ENCODE results near the gene SRCAP.

The SRCAP gene

DNA sequence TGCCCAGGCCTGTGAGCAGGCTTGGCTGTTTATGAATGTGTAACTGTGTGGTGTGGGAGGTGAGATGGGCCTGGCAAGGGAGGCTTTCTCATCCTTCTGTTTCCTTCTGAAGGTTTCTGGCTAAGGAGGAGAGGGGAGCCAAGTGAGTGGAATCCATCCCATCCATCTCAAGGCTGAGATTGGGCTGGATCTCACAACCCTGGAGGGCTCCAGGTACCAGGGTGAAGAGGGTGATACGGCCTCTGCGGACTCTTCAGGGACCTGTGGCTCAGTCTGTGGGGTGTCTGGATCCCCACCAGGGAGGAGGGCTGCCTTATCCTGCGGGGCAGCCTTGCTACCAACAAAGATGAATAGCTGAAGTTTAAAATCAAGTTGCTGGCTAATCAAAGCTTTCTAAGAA lies 81.0 kb downstream of the SRCAP start:
- TF ChIP-seq CTCF (IDR thresholded peaks at IDR 0.05; ENCODE audit: control insufficient read depth, extremely low read depth, insufficient read depth): no peak
- no peak overlapping the region for H3K4me3 ChIP-seq (ENCODE audit: low read depth, low read length)
- DNase-seq (ENCODE audit: low read depth): no peak

DNA sequence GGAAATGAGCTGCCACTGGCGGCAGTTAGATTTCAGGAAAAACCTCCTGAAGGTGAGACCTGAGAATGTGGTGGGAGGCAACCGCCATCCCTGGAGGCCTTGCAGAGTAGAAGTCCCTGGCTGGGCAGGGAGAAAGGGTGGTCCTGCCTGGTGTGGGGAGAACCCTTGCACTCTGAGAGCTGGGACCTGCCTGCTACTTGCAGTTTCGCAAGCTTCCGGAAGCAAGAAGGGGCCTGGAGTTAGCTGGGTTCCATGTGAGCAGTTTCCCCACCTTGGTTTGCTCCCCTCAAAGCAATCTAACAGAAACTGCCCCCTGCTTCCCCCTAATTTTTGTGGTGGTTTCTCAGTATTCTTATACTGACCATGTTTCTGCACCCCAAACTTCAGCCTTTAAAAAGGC lies 81.6 kb downstream of the SRCAP start:
- TF ChIP-seq CTCF (IDR thresholded peaks at IDR 0.05; ENCODE audit: control insufficient read depth, extremely low read depth, insufficient read depth): no peak
- no peak overlapping the region for H3K4me3 ChIP-seq (ENCODE audit: low read depth, low read length)
- no peak for DNase-seq (ENCODE audit: low read depth)

- no peak for TF ChIP-seq CTCF (IDR thresholded peaks at IDR 0.05; ENCODE audit: control insufficient read depth, extremely low read depth, insufficient read depth)
- H3K4me3 ChIP-seq (ENCODE audit: low read depth, low read length): no peak overlapping the region
- DNase-seq (ENCODE audit: low read depth): no peak
Measured at GRCh38 chr16:30782486-30783279, 83.7 kb downstream of the SRCAP start.

- no peak overlapping the region for H3K4me3 ChIP-seq (ENCODE audit: low read depth, low read length)
- no peak for DNase-seq (ENCODE audit: low read depth)
- no peak for TF ChIP-seq CTCF (IDR thresholded peaks at IDR 0.05; ENCODE audit: control insufficient read depth, extremely low read depth, insufficient read depth)
Measured at GRCh38 chr16:30783280-30784109, 84.5 kb downstream of the SRCAP start.

DNA sequence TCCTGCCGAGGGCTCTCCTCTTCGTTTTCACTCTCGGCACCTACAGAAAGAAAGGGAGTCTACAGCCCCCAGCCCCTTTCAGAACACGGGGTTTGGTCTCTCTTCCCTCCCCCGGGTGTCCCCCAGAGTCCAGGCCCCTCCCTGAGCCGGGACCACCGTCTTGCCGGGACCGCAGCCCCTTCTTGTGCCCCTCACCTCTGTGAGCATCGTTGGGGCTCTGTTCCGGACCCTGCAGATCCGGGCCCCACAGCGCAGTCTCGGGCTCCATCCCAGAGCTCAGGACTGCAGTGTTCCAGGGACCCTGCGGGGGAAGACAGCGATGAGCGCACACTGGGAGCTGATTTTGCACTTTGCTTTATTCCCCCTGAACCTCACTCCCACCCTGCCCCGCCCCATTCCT lies 85.2 kb downstream of the SRCAP start:
- H3K4me3 ChIP-seq (ENCODE audit: low read depth, low read length): no peak overlapping the region
- no peak for DNase-seq (ENCODE audit: low read depth)
- no peak for TF ChIP-seq CTCF (IDR thresholded peaks at IDR 0.05; ENCODE audit: control insufficient read depth, extremely low read depth, insufficient read depth)

DNA sequence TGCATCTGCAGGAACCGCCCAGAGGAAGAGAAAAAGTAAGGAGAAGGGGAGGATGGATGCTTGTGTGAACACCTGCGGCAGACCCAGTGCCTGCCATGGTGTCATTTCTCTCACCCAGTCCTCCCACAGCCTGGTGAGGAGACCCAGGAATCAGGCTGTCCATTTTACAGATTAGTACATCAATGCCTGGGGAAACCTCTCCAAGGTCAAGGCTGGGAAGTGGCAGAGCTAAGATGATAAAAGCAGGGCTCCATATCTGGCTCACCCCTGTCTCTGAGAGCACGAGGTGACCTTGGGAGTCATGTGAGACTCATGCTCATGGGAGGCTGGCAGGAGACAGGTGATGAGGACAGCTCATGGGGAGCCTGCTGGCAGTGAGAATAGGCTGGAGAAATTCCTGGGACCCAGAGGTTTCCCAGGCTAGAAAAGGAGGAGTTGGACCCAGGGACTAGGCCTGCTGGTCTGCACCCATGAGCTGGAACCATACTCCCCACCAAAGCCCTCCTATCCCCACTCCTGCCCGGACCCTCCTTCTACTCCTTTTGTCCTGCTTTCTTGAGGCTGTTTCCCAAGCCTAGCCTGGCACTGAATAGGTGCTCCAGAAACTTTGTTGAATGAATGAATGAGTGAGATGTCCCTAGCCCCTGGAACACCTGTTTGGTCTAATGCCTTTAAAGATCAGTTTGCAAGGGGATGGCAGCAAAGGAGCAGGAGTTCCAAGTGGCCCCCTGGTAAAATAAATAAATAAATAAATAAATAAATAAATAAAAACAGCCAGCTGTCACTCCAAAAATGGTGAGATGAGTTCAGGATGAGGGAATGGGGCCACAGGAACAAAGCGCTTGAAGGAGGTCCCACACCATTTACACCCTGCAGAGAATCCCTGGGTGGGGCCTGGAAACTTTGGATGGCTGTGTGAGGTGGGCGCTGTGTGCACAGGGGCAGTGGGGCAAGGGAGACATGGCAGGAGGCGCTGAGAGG lies 86.4 kb downstream of the SRCAP start:
- TF ChIP-seq CTCF (IDR thresholded peaks at IDR 0.05; ENCODE audit: control insufficient read depth, extremely low read depth, insufficient read depth): no peak
- peak overlapping the region; percentile 85 for H3K4me3 ChIP-seq (ENCODE audit: low read depth, low read length)
- no peak for DNase-seq (ENCODE audit: low read depth)

All from LNCaP clone FGC (cell line).